IPS-18a (cell line): Measurements from ENCODE around the gene OSBPL2.

Experiments
- H3K27ac ChIP-seq: one replicate; pipeline ENCODE4 v1.5.1; 2013; ENCODE audit warnings: low read length
- H3K27me3 ChIP-seq: one replicate; pipeline ENCODE4 v1.6.1; 2013; ENCODE audit warnings: mild to moderate bottlenecking, low read length; ENCODE audit not compliant: control insufficient read depth, insufficient read depth
- H3K36me3 ChIP-seq: one replicate; pipeline ENCODE4 v1.6.1; 2013; ENCODE audit warnings: low read depth, low read length; ENCODE audit not compliant: control insufficient read depth
- H3K4me1 ChIP-seq: one replicate; pipeline ENCODE4 v1.6.1; 2013; ENCODE audit warnings: low read depth, low read length; ENCODE audit not compliant: control insufficient read depth
- H3K4me3 ChIP-seq: one replicate; pipeline ENCODE4 v1.5.1; 2013; ENCODE audit warnings: low read length
- H3K9ac ChIP-seq: one replicate; pipeline ENCODE4 v1.6.1; 2013; ENCODE audit warnings: mild to moderate bottlenecking, low read length, moderate library complexity
- H3K9me3 ChIP-seq: one replicate; pipeline ENCODE4 v1.6.1; 2013; ENCODE audit warnings: low read depth, low read length; ENCODE audit not compliant: control insufficient read depth

Gene OSBPL2

GRCh38 chr20:62314339-62314638 is 76.0 kb downstream of the OSBPL2 start:
- H3K9ac ChIP-seq = no peak overlapping the region
- H3K9me3 ChIP-seq = no peaks in the 10 kb centered on the region
- peaks cover 63% of the 10 kb centered on the region for H3K36me3 ChIP-seq
- H3K27me3 ChIP-seq = no peaks in the 10 kb centered on the region
- H3K27ac ChIP-seq = no peak overlapping the region
- no peaks in the 10 kb centered on the region for H3K4me1 ChIP-seq
- H3K4me3 ChIP-seq = no peak overlapping the region

- Histone ChIP-seq H3K27ac (no peak overlapping the region), H3K4me1 (no peaks in the 10 kb centered on the region), H3K27me3 (no peaks in the 10 kb centered on the region), H3K36me3 (peaks cover 63% of the 10 kb centered on the region), H3K9me3 (no peaks in the 10 kb centered on the region), H3K4me3 (no peak overlapping the region), H3K9ac (no peak overlapping the region)
These were observed 76.5 kb downstream of the OSBPL2 start for GRCh38 chr20:62314711-62315302.

- H3K9me3 ChIP-seq = no peaks in the 10 kb centered on the region
- peaks cover 66% of the 10 kb centered on the region for H3K36me3 ChIP-seq
- no peak overlapping the region for H3K27ac ChIP-seq
- H3K9ac ChIP-seq = no peak overlapping the region
- no peaks in the 10 kb centered on the region for H3K27me3 ChIP-seq
- H3K4me3 ChIP-seq = no peak overlapping the region
- H3K4me1 ChIP-seq = no peaks in the 10 kb centered on the region
These were observed 77.5 kb downstream of the OSBPL2 start for GRCh38 chr20:62315773-62316172.

GRCh38 chr20:62316331-62317166 is 78.2 kb downstream of the OSBPL2 start:
- H3K36me3 ChIP-seq = peaks cover 67% of the 10 kb centered on the region
- no peak overlapping the region for H3K9ac ChIP-seq
- no peak overlapping the region for H3K27ac ChIP-seq
- no peaks in the 10 kb centered on the region for H3K27me3 ChIP-seq
- no peaks in the 10 kb centered on the region for H3K4me1 ChIP-seq
- no peaks in the 10 kb centered on the region for H3K9me3 ChIP-seq
- H3K4me3 ChIP-seq = no peak overlapping the region

DNA sequence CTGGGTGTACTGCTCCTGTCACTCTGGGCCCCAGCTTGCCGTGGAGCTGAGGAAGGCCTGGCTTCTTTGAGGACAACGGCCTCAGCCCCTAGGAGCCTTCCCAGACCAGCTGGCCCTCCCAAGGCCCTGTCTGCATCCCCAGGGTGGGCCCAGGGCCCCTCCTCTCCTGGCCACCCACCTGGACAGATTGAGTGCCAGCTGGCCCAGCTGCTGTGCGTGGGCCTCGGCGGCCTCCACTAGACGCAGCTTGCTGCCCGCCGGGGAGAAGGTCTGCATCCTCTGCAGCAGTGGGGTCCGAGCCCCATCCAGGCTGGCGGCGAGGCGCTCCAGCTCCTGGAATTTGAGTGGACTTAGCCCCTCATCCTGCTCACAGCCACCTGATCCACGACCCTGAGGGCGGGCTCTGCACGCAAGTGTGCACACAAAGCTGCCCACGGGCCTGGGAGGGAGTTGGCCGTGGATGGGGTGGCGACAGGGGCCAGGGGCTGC is 78.9 kb downstream of the OSBPL2 start:
- H3K9me3 ChIP-seq = no peaks in the 10 kb centered on the region
- H3K27ac ChIP-seq = no peak overlapping the region
- H3K36me3 ChIP-seq = peaks cover 63% of the 10 kb centered on the region
- H3K9ac ChIP-seq = no peak overlapping the region
- no peaks in the 10 kb centered on the region for H3K27me3 ChIP-seq
- H3K4me3 ChIP-seq = no peak overlapping the region
- no peaks in the 10 kb centered on the region for H3K4me1 ChIP-seq

DNA sequence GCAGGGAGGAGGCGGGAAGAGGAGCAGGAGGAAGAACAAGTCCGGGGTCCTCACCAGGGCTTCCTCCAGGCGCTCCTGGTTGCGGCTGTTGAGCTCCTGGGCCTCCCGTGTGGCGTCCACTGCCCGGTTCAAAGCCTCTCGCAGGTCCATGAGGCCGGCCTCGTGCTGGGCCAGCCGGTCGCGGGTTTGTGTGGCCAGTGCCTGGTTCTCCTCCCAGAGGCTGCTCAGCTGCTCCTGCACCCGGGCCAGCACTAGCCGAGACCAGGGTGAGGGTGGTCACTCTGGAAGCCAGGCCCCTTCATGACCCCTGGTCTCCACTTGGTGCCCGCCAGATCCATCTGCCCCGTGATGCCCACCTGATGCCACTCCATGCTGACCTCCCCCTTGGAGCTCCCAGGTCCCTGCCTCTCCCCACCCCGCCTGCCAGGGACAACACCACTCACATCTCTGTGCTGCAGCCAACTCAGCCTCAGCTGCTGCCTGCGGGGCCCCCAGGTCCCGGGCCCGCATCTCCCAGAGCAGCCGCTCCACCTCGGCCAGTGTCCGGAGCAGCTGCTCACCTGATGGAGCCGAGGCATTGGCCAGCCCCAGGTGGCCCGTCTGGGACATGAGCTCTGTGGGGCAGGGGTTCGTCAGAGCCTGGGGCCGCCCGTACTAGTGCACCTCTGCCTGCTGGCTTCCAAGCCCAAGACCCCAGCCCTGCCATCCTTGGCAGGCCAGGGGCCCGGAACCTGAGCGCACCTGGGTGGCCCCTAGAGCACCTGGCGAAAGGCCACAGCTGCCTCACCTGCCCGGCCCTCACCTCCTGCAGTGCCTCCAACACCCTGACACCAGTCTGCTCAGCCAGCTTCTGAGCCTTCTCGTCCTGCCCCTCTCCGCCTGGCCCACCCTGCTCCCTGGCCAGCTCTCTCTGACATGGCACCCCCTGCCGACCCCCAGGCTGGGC is 80.4 kb downstream of the OSBPL2 start:
- peaks cover 49% of the 10 kb centered on the region for H3K36me3 ChIP-seq

GRCh38 chr20:62319346-62319909 is 81.1 kb downstream of the OSBPL2 start:
- no peak overlapping the region for H3K27ac ChIP-seq
- H3K4me3 ChIP-seq = no peak overlapping the region
- H3K9ac ChIP-seq = no peak overlapping the region
- peaks cover 51% of the 10 kb centered on the region for H3K36me3 ChIP-seq
- no peaks in the 10 kb centered on the region for H3K9me3 ChIP-seq
- no peaks in the 10 kb centered on the region for H3K4me1 ChIP-seq
- no peaks in the 10 kb centered on the region for H3K27me3 ChIP-seq

More for the DNA sequence above, 80.4 kb downstream of the OSBPL2 start:
- no peak overlapping the region for H3K4me3 ChIP-seq
- no peak overlapping the region for H3K27ac ChIP-seq
- H3K9ac ChIP-seq = no peak overlapping the region
- H3K4me1 ChIP-seq = no peaks in the 10 kb centered on the region
- no peaks in the 10 kb centered on the region for H3K9me3 ChIP-seq
- H3K27me3 ChIP-seq = no peaks in the 10 kb centered on the region

DNA sequence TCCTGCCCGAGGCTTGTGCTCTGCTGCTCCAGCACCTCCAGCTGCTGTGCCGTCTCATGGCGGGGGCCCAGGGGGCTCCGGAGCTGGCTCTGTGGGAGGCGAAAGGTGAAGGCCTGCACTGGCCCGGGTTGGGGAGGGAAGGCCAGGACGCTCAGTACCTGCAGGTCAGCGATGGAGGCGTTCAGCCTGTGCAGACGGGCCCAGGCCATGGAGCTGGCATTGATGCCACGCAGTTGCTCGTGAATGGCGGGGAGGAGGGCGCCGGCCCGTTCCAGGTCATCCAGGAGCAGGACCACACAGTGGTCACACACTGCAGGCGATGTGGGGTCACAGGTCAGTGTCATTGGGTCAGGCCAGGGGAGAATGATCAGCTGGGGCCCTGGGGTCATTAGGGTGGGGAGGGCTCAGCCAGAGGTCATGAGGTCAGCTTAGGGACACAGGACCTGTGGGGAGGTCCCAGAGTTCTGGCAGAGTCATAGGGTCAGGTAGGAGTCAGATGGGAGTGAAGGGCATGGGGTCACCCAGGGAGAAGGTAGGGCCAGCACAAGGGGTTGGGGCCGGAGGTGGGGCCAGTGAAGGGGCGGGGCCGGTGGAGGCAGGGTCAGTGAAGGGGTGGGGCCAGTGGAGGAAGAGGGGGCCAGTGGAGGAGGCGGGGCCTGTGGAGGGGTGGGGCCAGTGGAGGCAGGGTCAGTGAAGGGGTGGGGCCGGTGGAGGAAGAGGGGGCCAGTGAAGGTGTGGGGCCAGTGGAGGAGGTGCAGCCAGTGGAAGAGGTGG is 82.4 kb downstream of the OSBPL2 start:
- H3K4me3 ChIP-seq = no peak overlapping the region
- H3K27me3 ChIP-seq = no peaks in the 10 kb centered on the region
- peaks cover 49% of the 10 kb centered on the region for H3K36me3 ChIP-seq
- no peak overlapping the region for H3K9ac ChIP-seq
- H3K9me3 ChIP-seq = no peaks in the 10 kb centered on the region
- H3K27ac ChIP-seq = no peak overlapping the region
- H3K4me1 ChIP-seq = no peaks in the 10 kb centered on the region

GRCh38 chr20:62321521-62321948 is 83.2 kb downstream of the OSBPL2 start:
- H3K9me3 ChIP-seq = no peaks in the 10 kb centered on the region
- no peak overlapping the region for H3K9ac ChIP-seq
- H3K27ac ChIP-seq = no peak overlapping the region
- no peaks in the 10 kb centered on the region for H3K4me1 ChIP-seq
- no peak overlapping the region for H3K4me3 ChIP-seq
- H3K27me3 ChIP-seq = no peaks in the 10 kb centered on the region
- H3K36me3 ChIP-seq = peaks cover 49% of the 10 kb centered on the region

DNA sequence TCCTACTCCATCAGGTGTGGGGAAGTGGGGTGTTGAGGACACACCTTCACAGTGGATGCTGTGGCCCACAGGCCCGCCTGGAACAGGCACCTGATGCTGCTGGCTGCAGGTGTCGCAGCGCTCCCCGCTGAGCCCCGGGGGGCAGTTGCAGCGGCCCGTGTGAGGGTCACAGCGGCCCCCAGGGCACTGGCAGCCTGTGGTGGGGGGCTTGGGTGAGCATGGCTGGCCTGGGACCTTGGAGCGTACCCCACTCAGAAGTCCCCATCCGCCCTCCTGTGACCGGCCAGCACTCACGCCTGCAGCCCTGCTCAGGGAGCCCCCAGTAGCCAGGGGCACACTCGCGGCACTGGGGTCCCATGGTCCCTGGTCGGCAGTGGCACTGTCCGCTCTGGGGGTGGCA is 83.7 kb downstream of the OSBPL2 start:
- H3K4me1 ChIP-seq = no peaks in the 10 kb centered on the region
- no peak overlapping the region for H3K9ac ChIP-seq
- H3K9me3 ChIP-seq = no peaks in the 10 kb centered on the region
- H3K4me3 ChIP-seq = no peak overlapping the region
- no peak overlapping the region for H3K27ac ChIP-seq
- H3K27me3 ChIP-seq = no peaks in the 10 kb centered on the region
- peaks cover 49% of the 10 kb centered on the region for H3K36me3 ChIP-seq
